ENCODE data around the gene COL4A6. TPM values are rescaled to one million over a fixed set of nuclear protein-coding genes. Genes with fewer than 3 reads are reported as not detected.

Gene COL4A6
- total RNA-seq, 1 experiment from 2014 or later = not detected

DNA sequence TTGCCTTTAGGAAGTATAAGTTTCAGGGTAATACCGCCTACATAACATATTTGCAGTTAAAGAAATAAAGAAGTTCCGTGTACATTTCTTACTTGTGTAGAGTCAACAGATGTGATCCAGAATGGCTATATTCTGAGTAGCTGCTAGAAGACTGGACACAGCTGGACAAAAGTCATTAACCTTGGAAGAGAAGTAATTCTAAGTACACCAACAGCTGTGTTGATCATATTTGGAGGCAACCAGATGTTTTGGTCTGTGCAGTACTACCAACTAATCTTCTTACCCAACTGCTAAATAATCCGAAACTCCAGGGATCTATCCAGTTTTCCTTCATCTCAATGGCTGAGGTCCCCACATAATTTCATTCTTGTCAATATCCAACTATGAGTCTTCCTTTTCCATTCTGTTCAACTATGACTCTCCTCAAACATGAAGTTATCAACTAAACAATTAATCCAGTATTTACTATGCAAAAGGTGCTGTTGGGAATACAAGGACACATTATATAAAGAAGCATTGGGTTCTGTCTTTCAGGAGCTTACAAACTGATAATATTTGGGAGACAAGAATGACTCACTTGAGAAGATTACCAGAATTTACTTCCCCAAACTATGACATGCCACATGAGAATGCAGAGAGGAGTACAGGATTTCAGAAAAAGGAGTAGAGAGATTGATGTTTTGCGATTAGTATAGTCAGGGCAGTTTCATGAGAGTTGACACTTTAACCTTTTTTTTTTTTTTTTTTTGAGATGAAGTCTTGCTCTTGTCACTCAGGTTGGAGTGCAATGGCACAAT is 78.2 kb downstream of the COL4A6 start:
- DNase-seq (ENCODE audit: low read depth, low spot score) = no peak
- in situ Hi-C loops (cut with HindIII; ENCODE audit: low pct_unique_long_range_greater_than_20kb, low sequenced_read_pairs) = no loop called here

DNA sequence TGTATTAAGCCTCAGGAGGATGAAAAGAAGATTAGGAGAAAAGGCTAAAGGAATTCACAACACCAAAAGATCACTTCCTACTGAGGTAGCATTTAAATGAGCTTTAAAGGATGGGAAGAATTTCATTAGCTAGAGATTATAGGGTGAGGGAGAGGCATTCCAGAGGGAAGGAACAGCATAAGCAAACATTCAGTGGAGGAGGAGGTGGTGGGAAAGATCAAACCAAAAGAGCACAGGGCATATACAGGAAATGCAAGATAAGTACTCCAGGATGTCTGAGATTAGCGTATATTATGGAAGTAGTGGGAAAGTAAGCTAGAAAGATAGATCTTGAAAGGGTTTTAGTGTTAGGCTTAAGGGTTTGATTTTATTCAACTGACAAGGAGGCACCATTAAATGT is 84.8 kb downstream of the COL4A6 start:
- in situ Hi-C loops (cut with HindIII; ENCODE audit: low pct_unique_long_range_greater_than_20kb, low sequenced_read_pairs) = no loop called here
- no peak for DNase-seq (ENCODE audit: low read depth, low spot score)

DNA sequence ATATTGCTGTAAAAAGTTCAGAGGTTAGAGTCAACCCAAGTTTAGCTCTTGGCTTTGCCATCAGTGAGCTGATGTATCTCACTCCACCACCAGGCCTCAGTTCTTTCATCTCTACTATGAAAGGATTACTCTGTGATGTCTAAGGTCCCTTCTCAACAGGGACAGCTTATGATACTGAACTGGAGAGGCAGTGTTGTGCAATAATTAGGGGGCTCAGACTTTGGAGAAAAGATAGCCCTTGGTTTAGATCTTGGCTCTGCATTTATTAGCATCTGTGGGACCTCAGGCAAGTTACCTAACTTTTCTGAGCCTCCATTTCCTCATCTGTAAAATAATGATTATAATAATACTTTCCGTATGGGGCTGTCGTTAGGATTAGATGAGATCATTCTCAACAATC is 89.0 kb downstream of the COL4A6 start:
- no peak for DNase-seq (ENCODE audit: low read depth, low spot score)
- in situ Hi-C loops (cut with HindIII; ENCODE audit: low pct_unique_long_range_greater_than_20kb, low sequenced_read_pairs) = no loop called here

DNA sequence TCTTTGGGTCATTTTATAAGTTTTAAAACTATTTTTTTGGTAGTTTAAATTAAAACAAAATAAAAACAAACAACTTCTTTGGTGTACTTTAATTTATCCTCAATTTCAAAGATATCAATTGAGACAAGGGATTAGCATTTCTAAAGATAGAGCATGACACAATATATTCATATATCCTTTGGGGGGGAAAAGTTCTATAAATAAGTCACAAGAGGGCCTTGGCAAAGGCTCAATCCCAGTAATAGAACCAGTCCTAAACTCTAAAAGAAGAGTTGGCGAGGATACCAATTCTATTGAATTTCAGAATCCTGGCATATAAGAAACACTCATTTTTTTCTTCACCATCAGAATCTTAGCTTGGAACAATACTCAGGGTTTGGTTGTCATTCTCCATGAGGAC is 89.7 kb downstream of the COL4A6 start:
- DNase-seq (ENCODE audit: low read depth, low spot score) = no peak
- in situ Hi-C loops (cut with HindIII; ENCODE audit: low pct_unique_long_range_greater_than_20kb, low sequenced_read_pairs) = no loop called here

DNA sequence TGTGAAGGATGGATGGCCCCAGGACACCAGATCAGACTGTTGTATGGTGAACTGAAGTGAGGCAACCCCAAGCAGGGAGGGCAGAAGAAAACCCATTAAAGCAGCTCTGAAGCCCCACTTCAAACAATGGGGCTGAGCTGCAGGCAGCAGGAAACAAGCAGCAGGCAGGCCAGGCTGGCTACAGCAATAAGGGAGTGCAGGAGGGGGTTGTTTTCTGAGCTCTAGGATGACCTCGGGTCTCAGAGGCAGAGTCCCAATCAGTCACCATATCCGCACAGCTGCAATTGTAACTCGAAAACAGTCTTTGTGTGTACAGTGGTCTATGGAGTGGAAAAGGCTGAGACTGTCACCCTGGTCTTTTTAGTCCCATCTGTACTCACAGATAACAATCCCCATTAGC is 90.4 kb downstream of the COL4A6 start:
- in situ Hi-C loops (cut with HindIII; ENCODE audit: low pct_unique_long_range_greater_than_20kb, low sequenced_read_pairs) = no loop called here
- DNase-seq (ENCODE audit: low read depth, low spot score) = no peak

DNA sequence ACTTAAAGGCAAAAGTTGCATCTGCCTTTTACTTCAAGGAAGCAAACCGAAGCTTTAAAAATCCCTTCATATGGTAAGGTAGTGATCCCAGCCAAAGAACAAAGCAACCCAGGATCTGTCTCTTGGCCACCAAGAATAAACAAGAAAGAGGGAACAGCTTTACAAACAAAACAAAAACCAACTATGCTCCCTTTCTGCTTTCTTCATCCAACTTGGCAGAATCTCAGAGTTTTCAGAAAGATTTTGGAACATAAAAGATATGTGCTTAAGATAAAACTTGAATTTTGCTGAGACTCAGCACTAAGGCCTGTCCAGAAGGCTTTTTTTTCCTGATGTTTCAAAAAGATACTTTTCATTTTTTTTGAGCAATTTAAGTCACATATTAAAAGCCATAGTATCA is 94.0 kb downstream of the COL4A6 start:
- in situ Hi-C loops (cut with HindIII; ENCODE audit: low pct_unique_long_range_greater_than_20kb, low sequenced_read_pairs) = no loop called here
- DNase-seq (ENCODE audit: low read depth, low spot score) = no peak

DNA sequence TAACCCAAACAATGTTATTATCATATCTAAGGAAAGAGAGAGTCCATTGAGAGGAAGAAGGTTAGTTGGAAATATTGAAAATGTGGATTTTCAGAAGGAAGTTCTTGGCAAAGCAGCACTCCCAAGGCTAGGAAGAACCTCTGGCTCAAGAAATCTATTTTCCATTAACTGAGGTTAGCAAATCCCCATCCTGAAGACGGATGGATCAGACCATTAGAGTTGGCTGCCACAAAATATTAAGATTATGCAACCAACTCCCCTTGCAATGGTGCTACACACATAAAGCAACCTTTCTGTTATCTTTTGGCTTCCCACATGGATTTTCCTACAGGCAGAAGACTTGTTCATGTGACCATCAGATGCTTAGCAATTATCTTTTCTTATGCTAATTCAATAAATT is 96.3 kb downstream of the COL4A6 start:
- in situ Hi-C loops (cut with HindIII; ENCODE audit: low pct_unique_long_range_greater_than_20kb, low sequenced_read_pairs) = no loop called here
- DNase-seq (ENCODE audit: low read depth, low spot score) = no peak

DNA sequence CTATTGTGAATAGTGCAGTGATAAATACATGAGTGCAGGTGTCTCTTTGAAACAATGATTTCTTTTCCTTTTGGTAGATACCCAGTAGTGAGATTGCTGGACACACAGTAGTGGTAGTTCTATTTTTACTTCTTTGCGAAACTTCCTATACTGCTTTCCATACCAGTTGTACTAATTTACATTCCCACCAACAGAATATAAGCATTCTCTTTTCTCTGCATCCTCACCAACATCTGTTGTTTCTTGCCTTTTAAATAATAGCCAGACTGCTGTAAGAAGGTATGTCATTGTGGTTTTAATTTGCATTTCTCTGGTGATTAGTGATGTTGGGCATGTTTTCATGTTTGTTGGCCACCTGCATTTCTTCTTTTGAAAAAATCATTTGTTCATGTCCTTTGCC is 105.9 kb downstream of the COL4A6 start:
- DNase-seq (ENCODE audit: low read depth, low spot score) = no peak
- in situ Hi-C loops (cut with HindIII; ENCODE audit: low pct_unique_long_range_greater_than_20kb, low sequenced_read_pairs) = no loop called here

DNA sequence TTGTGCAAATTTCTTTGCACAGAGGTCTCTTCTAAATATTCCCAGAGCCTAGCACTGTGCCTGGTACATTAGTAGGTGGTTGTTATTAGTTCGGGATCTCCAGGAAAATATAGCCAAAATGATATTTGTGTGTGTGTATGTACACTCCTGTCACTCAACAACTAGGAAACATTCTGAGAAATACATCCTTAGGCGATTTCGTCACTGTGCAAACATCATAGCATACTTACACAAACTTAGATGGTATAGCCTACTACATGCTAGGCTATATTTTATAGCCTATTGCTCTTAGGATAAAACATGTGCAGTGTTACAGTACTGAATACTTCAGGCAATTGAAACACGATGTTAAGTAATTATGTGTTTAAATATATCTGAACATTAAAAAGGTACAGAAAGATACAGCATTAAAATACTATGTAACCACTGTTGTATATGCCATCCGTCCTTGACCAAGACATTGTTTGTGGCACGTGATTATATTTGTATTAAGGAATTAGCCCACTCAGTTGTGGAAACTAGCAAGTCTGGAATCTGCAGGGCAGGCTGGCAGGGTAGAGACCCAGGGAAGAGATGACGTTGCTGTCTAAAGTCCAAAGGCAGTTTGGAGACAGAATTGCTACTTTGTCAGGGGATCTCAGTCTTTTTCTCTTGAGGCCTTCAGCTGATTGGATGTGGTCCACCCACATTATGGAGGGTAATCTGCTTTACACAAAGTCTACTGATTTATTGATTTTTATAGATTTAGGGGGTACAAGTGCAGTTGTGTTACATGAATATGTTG is 106.9 kb downstream of the COL4A6 start:
- no peak for DNase-seq (ENCODE audit: low read depth, low spot score)
- in situ Hi-C loops (cut with HindIII; ENCODE audit: low pct_unique_long_range_greater_than_20kb, low sequenced_read_pairs) = no loop called here

DNA sequence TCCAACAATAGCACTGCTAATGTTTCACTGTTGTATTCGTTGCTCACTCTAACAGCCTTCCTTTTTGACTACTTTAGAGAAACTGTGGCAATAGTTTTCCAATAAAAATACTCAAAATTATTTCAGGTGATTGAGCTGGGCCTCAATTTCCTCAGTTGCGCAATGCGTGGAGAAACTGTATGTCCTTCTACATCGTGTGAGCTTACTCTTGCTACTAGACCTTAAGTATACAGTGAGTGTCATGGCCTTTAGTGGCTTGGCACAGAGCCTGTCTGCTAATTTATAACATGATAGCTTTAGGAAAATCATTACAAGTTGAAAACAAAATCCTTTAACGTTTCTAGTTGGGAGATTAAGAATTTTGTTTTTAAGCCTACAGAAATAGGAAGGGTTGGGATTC is 114.5 kb downstream of the COL4A6 start:
- no peak for DNase-seq (ENCODE audit: low read depth, low spot score)
- in situ Hi-C loops (cut with HindIII; ENCODE audit: low pct_unique_long_range_greater_than_20kb, low sequenced_read_pairs) = no loop called here

DNA sequence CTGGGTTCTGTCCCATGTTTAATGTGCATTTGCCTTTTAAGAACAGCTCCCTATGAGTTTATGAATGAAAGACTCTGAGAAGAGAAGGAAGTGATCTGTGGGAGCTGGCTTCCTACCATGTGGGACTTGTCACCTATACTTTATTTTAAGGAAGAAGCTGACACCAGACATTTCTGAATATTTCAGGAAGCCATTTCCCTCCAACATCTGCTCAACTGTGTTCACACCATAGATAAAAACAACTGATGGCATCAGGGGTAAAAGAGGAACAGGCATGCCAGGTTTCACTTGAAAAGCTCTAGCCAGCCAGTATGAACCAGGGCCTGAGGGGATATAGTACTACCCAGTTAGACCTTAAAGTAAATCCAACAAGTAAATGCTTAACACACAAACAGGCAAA is 116.0 kb downstream of the COL4A6 start:
- in situ Hi-C loops (cut with HindIII; ENCODE audit: low pct_unique_long_range_greater_than_20kb, low sequenced_read_pairs) = no loop called here
- DNase-seq (ENCODE audit: low read depth, low spot score) = no peak

DNA sequence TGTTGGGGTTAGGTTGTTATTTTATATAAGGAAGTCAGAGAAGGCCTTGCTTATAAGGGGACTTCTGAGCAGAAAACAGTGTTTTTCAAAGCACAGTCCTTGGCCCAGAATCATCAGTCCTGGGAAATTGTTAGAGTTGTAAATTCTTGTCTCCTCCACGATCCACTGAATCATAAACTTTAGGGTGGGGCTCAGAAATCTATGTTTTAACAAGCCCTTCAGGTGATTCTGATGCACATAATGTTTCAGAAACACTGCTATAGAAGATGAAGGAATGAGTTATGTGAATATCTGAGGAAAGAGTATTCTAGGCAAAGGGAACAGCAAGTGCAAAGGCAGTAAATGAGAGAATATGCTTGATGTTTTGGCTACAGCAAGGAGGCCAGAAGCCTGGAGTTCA is 121.8 kb downstream of the COL4A6 start:
- in situ Hi-C loops (cut with HindIII; ENCODE audit: low pct_unique_long_range_greater_than_20kb, low sequenced_read_pairs) = no loop called here
- no peak for DNase-seq (ENCODE audit: low read depth, low spot score)

DNA sequence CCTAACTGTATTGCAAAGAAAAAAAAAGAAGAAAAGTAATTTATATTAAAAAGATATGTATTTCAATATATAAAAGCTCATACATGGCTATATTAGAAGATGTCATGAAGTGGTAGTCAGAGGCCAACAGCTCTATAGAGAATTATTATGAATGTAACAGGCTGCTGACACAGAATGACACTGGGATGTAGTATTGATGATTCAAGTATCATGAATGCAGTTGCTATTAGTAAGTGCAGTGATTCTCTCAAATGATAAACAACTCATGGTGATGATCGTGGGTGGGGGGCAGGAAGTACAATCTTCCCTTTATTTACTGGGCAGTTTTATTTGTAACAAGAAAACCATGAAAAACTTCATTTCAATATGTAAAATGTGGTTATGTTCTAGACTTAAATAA is 124.6 kb downstream of the COL4A6 start:
- in situ Hi-C loops (cut with HindIII; ENCODE audit: low pct_unique_long_range_greater_than_20kb, low sequenced_read_pairs) = no loop called here

DNA sequence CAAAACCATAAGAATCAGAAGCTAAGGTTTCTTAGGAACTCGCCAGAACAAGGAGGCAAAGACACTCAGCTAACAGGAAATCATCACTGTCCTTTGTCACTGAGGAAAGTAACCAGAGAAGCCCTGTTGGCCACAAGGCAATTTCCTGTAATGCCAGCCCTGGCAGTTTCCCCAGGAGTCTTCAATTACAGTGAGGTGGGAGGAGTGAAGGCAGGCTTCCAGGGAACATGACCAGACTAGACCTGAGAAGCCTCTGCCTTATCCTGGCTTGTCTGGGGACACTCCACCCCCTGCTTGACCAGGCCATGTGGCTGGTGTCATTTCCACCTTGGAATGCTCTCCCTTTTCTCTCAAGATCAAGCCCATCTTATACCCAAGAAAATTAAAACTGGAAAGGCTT is 125.3 kb downstream of the COL4A6 start:
- no peak for DNase-seq (ENCODE audit: low read depth, low spot score)
- in situ Hi-C loops (cut with HindIII; ENCODE audit: low pct_unique_long_range_greater_than_20kb, low sequenced_read_pairs) = no loop called here

More for the DNA sequence above, 124.6 kb downstream of the COL4A6 start:
- no peak for DNase-seq (ENCODE audit: low read depth, low spot score)

DNA sequence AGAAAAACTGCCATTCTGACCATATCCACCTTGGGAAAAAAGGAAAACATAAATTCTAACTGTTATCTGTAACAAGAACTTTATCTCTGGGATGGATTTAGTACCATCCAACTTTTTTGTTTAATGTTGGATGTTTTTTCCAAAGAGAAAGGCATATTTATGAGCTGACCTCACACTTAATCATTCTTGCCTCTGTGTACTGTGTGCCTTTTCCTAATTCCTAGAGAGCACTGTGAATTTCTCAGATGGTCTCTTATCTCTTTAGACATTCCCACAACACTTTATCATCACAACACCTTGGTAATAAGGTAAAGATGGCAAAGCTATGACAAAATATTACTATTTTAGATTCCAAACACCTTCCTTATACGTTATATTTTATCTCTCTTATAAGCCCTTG is 126.2 kb downstream of the COL4A6 start:
- no peak for DNase-seq (ENCODE audit: low read depth, low spot score)
- in situ Hi-C loops (cut with HindIII; ENCODE audit: low pct_unique_long_range_greater_than_20kb, low sequenced_read_pairs) = no loop called here

DNA sequence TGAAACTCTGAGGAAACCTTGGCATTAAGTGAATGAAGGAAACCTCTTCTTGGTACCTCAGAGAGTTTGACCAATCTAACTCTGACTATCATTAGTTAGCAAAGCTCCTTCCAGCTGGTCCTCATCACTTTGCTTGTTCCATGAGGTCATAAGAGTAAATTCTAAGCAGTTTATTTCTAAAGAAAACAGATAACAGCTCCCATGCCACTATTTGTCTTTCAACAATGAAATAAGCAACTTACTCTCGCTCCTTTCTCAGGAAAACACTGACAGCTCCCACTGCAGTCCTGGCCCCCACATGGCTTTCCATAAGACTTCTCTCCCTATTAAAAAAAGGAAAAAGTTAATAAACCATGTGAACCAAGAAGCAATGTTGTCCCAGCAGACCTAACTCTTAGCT is 127.7 kb downstream of the COL4A6 start:
- in situ Hi-C loops (cut with HindIII; ENCODE audit: low pct_unique_long_range_greater_than_20kb, low sequenced_read_pairs) = no loop called here
- no peak for DNase-seq (ENCODE audit: low read depth, low spot score)

DNA sequence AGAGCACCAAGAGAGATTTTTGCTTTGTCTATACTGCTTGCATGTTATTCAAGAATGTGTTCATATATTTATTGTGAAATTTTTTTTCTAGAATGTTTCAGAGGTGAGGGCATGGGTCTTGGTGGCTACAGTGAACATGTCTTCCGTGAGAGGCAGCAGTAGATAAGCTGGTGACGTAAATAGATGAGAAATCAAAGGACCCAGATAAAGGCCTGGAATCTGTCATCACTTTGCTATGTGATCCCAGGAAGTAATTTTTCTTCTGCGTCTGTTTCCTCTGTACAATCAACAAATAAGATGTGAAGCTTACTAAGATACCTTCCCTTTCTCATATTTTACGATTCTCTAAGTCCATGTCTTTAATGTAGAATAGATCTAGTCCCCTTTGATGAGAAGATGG is 129.1 kb downstream of the COL4A6 start:
- DNase-seq (ENCODE audit: low read depth, low spot score) = no peak
- in situ Hi-C loops (cut with HindIII; ENCODE audit: low pct_unique_long_range_greater_than_20kb, low sequenced_read_pairs) = no loop called here

DNA sequence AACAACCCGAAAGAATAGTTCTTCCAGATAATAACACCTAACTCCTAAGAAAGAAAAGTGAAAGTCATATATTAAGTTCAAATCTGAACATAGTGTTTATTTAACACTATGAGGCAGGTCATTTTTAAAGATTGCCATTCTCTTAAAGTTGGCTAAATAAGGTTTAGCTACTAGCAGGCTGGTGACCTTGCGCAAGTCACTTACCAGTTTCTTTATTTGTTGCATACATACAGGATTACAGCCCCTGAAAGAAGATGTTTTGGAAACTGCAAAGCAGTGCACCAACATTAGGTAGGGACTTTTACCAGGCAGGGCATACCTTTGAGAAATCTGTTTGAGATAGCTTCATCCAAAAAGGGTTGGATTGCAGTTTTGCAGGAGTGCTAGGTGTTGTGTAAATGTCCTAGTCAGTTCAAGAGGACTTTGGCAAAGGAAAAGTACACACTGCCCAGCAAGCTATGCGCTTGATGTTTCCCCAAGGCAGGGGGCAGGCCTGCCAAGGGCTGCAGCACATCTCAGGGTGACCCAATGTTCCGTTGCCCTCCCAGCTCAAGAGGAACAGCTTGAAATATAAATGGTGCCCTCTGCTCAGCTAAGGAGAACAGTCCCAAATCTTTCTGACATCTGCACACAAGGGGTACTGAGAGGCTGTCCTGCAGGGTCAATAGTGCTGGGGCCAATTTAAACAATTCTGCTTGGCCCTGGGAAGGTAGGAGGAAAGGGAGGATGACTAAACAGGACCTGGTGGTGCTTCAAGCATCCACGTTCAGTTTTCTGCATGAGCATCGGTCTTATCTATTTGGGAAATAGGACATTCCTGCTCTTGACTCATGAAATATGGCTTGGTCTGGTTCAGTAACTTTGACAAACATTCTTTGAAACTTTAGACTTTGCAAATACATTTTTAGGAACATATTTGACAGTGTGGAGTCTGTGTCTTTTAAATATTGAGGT is 130.8 kb downstream of the COL4A6 start:
- in situ Hi-C loops (cut with HindIII; ENCODE audit: low pct_unique_long_range_greater_than_20kb, low sequenced_read_pairs) = no loop called here
- no peak for DNase-seq (ENCODE audit: low read depth, low spot score)

Measured in SK-MEL-5 (cell line).